Measurements from ENCODE around the gene LRRC73. TPM values are rescaled to one million over a fixed set of nuclear protein-coding genes. Genes with fewer than 3 reads are reported as not detected.
A peak's percentile ranks its signal among the peaks of the same experiment; 100 is the strongest.

The LRRC73 gene
- total RNA-seq, 1 experiment from 2014 or later, result 1.4 TPM

GRCh38 chr6:43481591-43482236 is 28.4 kb downstream of the LRRC73 start (continued):
- no peak for TF ChIP-seq AR (CRISPR knock-in tag; IDR thresholded peaks at IDR 0.05)

GRCh38 chr6:43481075-43481474 is 29.1 kb downstream of the LRRC73 start:
- Mint-ChIP-seq H3K9me3 (no peaks in the 10 kb centered on the region), H3K27me3 (ENCODE audit: low read depth) (no peaks in the 10 kb centered on the region), H3K4me1 (peaks cover 53% of the 10 kb centered on the region), H3K27ac (no peak overlapping the region), H3K36me3 (no peaks in the 10 kb centered on the region), H3K4me3 (no peak overlapping the region)
- TF ChIP-seq ZNF317 (CRISPR knock-in tag; IDR thresholded peaks at IDR 0.05; ENCODE audit: borderline replicate concordance, low read depth) (no peak), GABPB1 (CRISPR knock-in tag; IDR thresholded peaks at IDR 0.05) (peak; percentile 92)
- no peak for ATAC-seq
- POLR2A ChIA-PET, result interaction anchor here (0.7 to 1.0 kb wide), 2 partner anchors 12 to 208 kb away, joined by 3 to 4 read pairs; no protein-coding TSS in a partner anchor
- no peak for DNase-seq (ENCODE audit: low spot score)
- CTCF ChIA-PET, result interaction anchor here (0.6 to 2.8 kb wide), 7 partner anchors 8 to 655 kb away, joined by 3 to 15 read pairs (median 3); no protein-coding TSS in a partner anchor

- peak overlapping the region; percentile 76 for H3K4me3 Mint-ChIP-seq
- no peak for DNase-seq (ENCODE audit: low spot score)
- H3K27me3 Mint-ChIP-seq (ENCODE audit: low read depth), result no peaks in the 10 kb centered on the region
- H3K4me1 Mint-ChIP-seq, result peaks cover 47% of the 10 kb centered on the region
- TF ChIP-seq ZSCAN18 (CRISPR knock-in tag; IDR thresholded peaks at IDR 0.05), result no peak
- no peak for TF ChIP-seq SP1 (CRISPR knock-in tag; conservative IDR thresholded peaks at IDR 0.05)
- no peak for TF ChIP-seq ZNF425 (CRISPR knock-in tag; conservative IDR thresholded peaks at IDR 0.05)
- no peak for TF ChIP-seq NFE2L1 (CRISPR knock-in tag; IDR thresholded peaks at IDR 0.05)
- TF ChIP-seq TEAD1 (CRISPR knock-in tag; IDR thresholded peaks at IDR 0.05), result no peak
- no peak for TF ChIP-seq FOXK1 (CRISPR knock-in tag; IDR thresholded peaks at IDR 0.05)
- TF ChIP-seq TCF7 (CRISPR knock-in tag; IDR thresholded peaks at IDR 0.05; ENCODE audit: low read depth), result no peak
- no peak for TF ChIP-seq E2F5 (CRISPR knock-in tag; IDR thresholded peaks at IDR 0.05)
- TF ChIP-seq SOX15 (CRISPR knock-in tag; IDR thresholded peaks at IDR 0.05), result no peak
- no peak for TF ChIP-seq GRHL2 (CRISPR knock-in tag; IDR thresholded peaks at IDR 0.05; ENCODE audit: insufficient replicate concordance, severe bottlenecking)
- no peak for TF ChIP-seq CTCF (IDR thresholded peaks at IDR 0.05)
- H3K36me3 Mint-ChIP-seq, result no peaks in the 10 kb centered on the region
- no peaks in the 10 kb centered on the region for H3K9me3 Mint-ChIP-seq
- ChIA-PET CTCF (interaction anchor here (0.7 to 1.8 kb wide), 8 partner anchors 18 to 249 kb away, joined by 3 to 12 read pairs (median 4); partner anchors contain the start of genes DLK2, DNPH1 and LRRC73), POLR2A (interaction anchor here (0.8 to 1.2 kb wide), 3 partner anchors 22 to 308 kb away, joined by 3 to 9 read pairs (median 3); partner anchors contain the start of genes DLK2 and ZNF318)
- ATAC-seq, result no peak
- peak overlapping the region; percentile 47 for H3K27ac Mint-ChIP-seq
These were observed 32.2 kb downstream of the LRRC73 start for GRCh38 chr6:43478008-43478372.
